ENCODE measurements around the gene STIM2.
A peak's percentile ranks its signal among the peaks of the same experiment; 100 is the strongest.

Gene STIM2

GRCh38 chr4:26858035-26858918 is 2.4 kb upstream of the STIM2 start:
- Histone ChIP-seq H3K27ac (ENCODE audit: insufficient read depth in 1 of 2, low read depth in 1 of 2, low read length in 2 of 2, poor library complexity in 1 of 2, severe bottlenecking in 2 of 2) (peak overlapping the region in 1 of 2 experiments; percentile 60), H3K4me1 (ENCODE audit: control extremely low read depth in 1 of 4, control insufficient read depth in 4 of 4, insufficient read depth in 4 of 4, low read length in 3 of 4) (peaks cover 27 to 46% (median 37%) of the 10 kb centered on the region in 4 experiments), H3K9me3 (ENCODE audit: control extremely low read depth in 1 of 5, control insufficient read depth in 4 of 5, insufficient read depth in 2 of 5, low read depth in 1 of 5, low read length in 4 of 5) (no peaks in the 10 kb centered on the region), H3K27me3 (replicated peaks in 2 of 5; ENCODE audit: control insufficient read depth in 4 of 5, insufficient read depth in 5 of 5, low read length in 4 of 5) (no peaks in the 10 kb centered on the region), H3K36me3 (ENCODE audit: control insufficient read depth in 4 of 4, insufficient read depth in 4 of 4, low read length in 3 of 4) (no peaks in the 10 kb centered on the region), H3K4me3 (ENCODE audit: control insufficient read depth in 1 of 7, extremely low read depth in 1 of 7, insufficient read depth in 4 of 7, low read depth in 2 of 7, low read length in 6 of 7) (peak overlapping the region; percentile 61 to 94 (median 78))
- CTCF ChIA-PET = no interaction called here
- POLR2A ChIA-PET = no interaction called here
- WGBS (ENCODE audit: insufficient coverage) = 24% methylated on average over 9 of the region's 17 CpGs
- DNase-seq = no peak

GRCh38 chr4:26858947-26859401 is 1.7 kb upstream of the STIM2 start:
- H3K36me3 ChIP-seq (ENCODE audit: control insufficient read depth in 4 of 4, insufficient read depth in 4 of 4, low read length in 3 of 4) = no peaks in the 10 kb centered on the region
- DNase-seq = no peak
- POLR2A ChIA-PET = no interaction called here
- H3K27ac ChIP-seq (ENCODE audit: insufficient read depth in 1 of 2, low read depth in 1 of 2, low read length in 2 of 2, poor library complexity in 1 of 2, severe bottlenecking in 2 of 2) = peak overlapping the region in 1 of 2 experiments; percentile 51
- H3K4me1 ChIP-seq (ENCODE audit: control extremely low read depth in 1 of 4, control insufficient read depth in 4 of 4, insufficient read depth in 4 of 4, low read length in 3 of 4) = peaks cover 27 to 53% (median 39%) of the 10 kb centered on the region in 4 experiments
- no peaks in the 10 kb centered on the region for H3K9me3 ChIP-seq (ENCODE audit: control extremely low read depth in 1 of 5, control insufficient read depth in 4 of 5, insufficient read depth in 2 of 5, low read depth in 1 of 5, low read length in 4 of 5)
- CTCF ChIA-PET = interaction anchor here (1.2 kb wide), 1 partner anchor 49 kb away, joined by 4 read pairs; no protein-coding TSS in a partner anchor
- H3K4me3 ChIP-seq (ENCODE audit: control insufficient read depth in 1 of 7, extremely low read depth in 1 of 7, insufficient read depth in 4 of 7, low read depth in 2 of 7, low read length in 6 of 7) = peak overlapping the region in 4 of 7 experiments; percentile 74 to 94 (median 82)
- WGBS (ENCODE audit: insufficient coverage) = 94% methylated on average over 2 of the region's 3 CpGs
- no peaks in the 10 kb centered on the region for H3K27me3 ChIP-seq (replicated peaks in 2 of 5; ENCODE audit: control insufficient read depth in 4 of 5, insufficient read depth in 5 of 5, low read length in 4 of 5)

GRCh38 chr4:26859762-26860156 is 882 bp upstream of the STIM2 start:
- WGBS (ENCODE audit: insufficient coverage) = 72% methylated on average over 4 of the region's 5 CpGs
- H3K4me1 ChIP-seq (ENCODE audit: control extremely low read depth in 1 of 4, control insufficient read depth in 4 of 4, insufficient read depth in 4 of 4, low read length in 3 of 4) = peaks cover 27 to 57% (median 41%) of the 10 kb centered on the region in 4 experiments
- CTCF ChIA-PET = interaction anchor here (0.8 to 1.5 kb wide), 5 partner anchors 22 to 62 kb away, joined by 3 to 5 read pairs (median 4); no protein-coding TSS in a partner anchor
- POLR2A ChIA-PET = no interaction called here
- peak overlapping the region in 6 of 7 experiments; percentile 53 to 98 (median 88) for H3K4me3 ChIP-seq (ENCODE audit: control insufficient read depth in 1 of 7, extremely low read depth in 1 of 7, insufficient read depth in 4 of 7, low read depth in 2 of 7, low read length in 6 of 7)
- no peaks in the 10 kb centered on the region for H3K36me3 ChIP-seq (ENCODE audit: control insufficient read depth in 4 of 4, insufficient read depth in 4 of 4, low read length in 3 of 4)
- H3K27me3 ChIP-seq (replicated peaks in 2 of 5; ENCODE audit: control insufficient read depth in 4 of 5, insufficient read depth in 5 of 5, low read length in 4 of 5) = no peaks in the 10 kb centered on the region
- no peak for DNase-seq
- H3K9me3 ChIP-seq (ENCODE audit: control extremely low read depth in 1 of 5, control insufficient read depth in 4 of 5, insufficient read depth in 2 of 5, low read depth in 1 of 5, low read length in 4 of 5) = no peaks in the 10 kb centered on the region
- H3K27ac ChIP-seq (ENCODE audit: insufficient read depth in 1 of 2, low read depth in 1 of 2, low read length in 2 of 2, poor library complexity in 1 of 2, severe bottlenecking in 2 of 2) = peak overlapping the region; percentile 1 to 79

GRCh38 chr4:26860922-26861433 is 337 bp downstream of the STIM2 start:
- POLR2A ChIA-PET = interaction anchor here (0.7 to 1.9 kb wide), 3 partner anchors 12 to 40 kb away, joined by 3 to 5 read pairs (median 4); no protein-coding TSS in a partner anchor
- peak; percentile 50 to 80 (median 72) for DNase-seq
- WGBS (ENCODE audit: insufficient coverage) = under 1% methylated on average over 62 of the region's 70 CpGs

GRCh38 chr4:26861434-26862186 is 969 bp downstream of the STIM2 start:
- 0% methylated on average over 27 of the region's 36 CpGs for WGBS (ENCODE audit: insufficient coverage)

More at GRCh38 chr4:26860922-26861433, 337 bp downstream of the STIM2 start:
- H3K4me1 ChIP-seq (ENCODE audit: control extremely low read depth in 1 of 4, control insufficient read depth in 4 of 4, insufficient read depth in 4 of 4, low read length in 3 of 4) = peaks cover 27 to 65% (median 47%) of the 10 kb centered on the region in 4 experiments
- no peaks in the 10 kb centered on the region for H3K27me3 ChIP-seq (replicated peaks in 2 of 5; ENCODE audit: control insufficient read depth in 4 of 5, insufficient read depth in 5 of 5, low read length in 4 of 5)
- no peaks in the 10 kb centered on the region for H3K9me3 ChIP-seq (ENCODE audit: control extremely low read depth in 1 of 5, control insufficient read depth in 4 of 5, insufficient read depth in 2 of 5, low read depth in 1 of 5, low read length in 4 of 5)
- CTCF ChIA-PET = interaction anchor here (0.7 to 2.3 kb wide), 8 partner anchors 9 to 126 kb away, joined by 3 to 7 read pairs (median 4); no protein-coding TSS in a partner anchor
- no peaks in the 10 kb centered on the region for H3K36me3 ChIP-seq (ENCODE audit: control insufficient read depth in 4 of 4, insufficient read depth in 4 of 4, low read length in 3 of 4)
- peak overlapping the region; percentile 79 to 98 (median 90) for H3K4me3 ChIP-seq (ENCODE audit: control insufficient read depth in 1 of 7, extremely low read depth in 1 of 7, insufficient read depth in 4 of 7, low read depth in 2 of 7, low read length in 6 of 7)
- peak overlapping the region in 1 of 2 experiments; percentile 71 for H3K27ac ChIP-seq (ENCODE audit: insufficient read depth in 1 of 2, low read depth in 1 of 2, low read length in 2 of 2, poor library complexity in 1 of 2, severe bottlenecking in 2 of 2)

GRCh38 chr4:26862381-26862915 is 1.8 kb downstream of the STIM2 start:
- peaks cover 23 to 60% (median 50%) of the 10 kb centered on the region in 4 experiments for H3K4me1 ChIP-seq (ENCODE audit: control extremely low read depth in 1 of 4, control insufficient read depth in 4 of 4, insufficient read depth in 4 of 4, low read length in 3 of 4)
- 0% methylated on average over 3 of the region's 3 CpGs for WGBS (ENCODE audit: insufficient coverage)
- no peaks in the 10 kb centered on the region for H3K9me3 ChIP-seq (ENCODE audit: control extremely low read depth in 1 of 5, control insufficient read depth in 4 of 5, insufficient read depth in 2 of 5, low read depth in 1 of 5, low read length in 4 of 5)
- CTCF ChIA-PET = interaction anchor here (1.3 to 2.3 kb wide), 3 partner anchors 10 to 25 kb away, joined by 5 to 7 read pairs (median 7); no protein-coding TSS in a partner anchor
- no peaks in the 10 kb centered on the region for H3K36me3 ChIP-seq (ENCODE audit: control insufficient read depth in 4 of 4, insufficient read depth in 4 of 4, low read length in 3 of 4)
- H3K27me3 ChIP-seq (replicated peaks in 2 of 5; ENCODE audit: control insufficient read depth in 4 of 5, insufficient read depth in 5 of 5, low read length in 4 of 5) = no peaks in the 10 kb centered on the region
- H3K27ac ChIP-seq (ENCODE audit: insufficient read depth in 1 of 2, low read depth in 1 of 2, low read length in 2 of 2, poor library complexity in 1 of 2, severe bottlenecking in 2 of 2) = peak overlapping the region in 1 of 2 experiments; percentile 71
- peak overlapping the region in 6 of 7 experiments; percentile 79 to 98 (median 92) for H3K4me3 ChIP-seq (ENCODE audit: control insufficient read depth in 1 of 7, extremely low read depth in 1 of 7, insufficient read depth in 4 of 7, low read depth in 2 of 7, low read length in 6 of 7)
- no peak for DNase-seq
- POLR2A ChIA-PET = interaction anchor here (0.9 to 1.9 kb wide), 3 partner anchors 11 to 23 kb away, joined by 3 to 5 read pairs (median 4); no protein-coding TSS in a partner anchor

More at GRCh38 chr4:26861434-26862186, 969 bp downstream of the STIM2 start:
- Histone ChIP-seq H3K9me3 (ENCODE audit: control extremely low read depth in 1 of 5, control insufficient read depth in 4 of 5, insufficient read depth in 2 of 5, low read depth in 1 of 5, low read length in 4 of 5) (no peaks in the 10 kb centered on the region), H3K27me3 (replicated peaks in 2 of 5; ENCODE audit: control insufficient read depth in 4 of 5, insufficient read depth in 5 of 5, low read length in 4 of 5) (no peaks in the 10 kb centered on the region), H3K4me3 (ENCODE audit: control insufficient read depth in 1 of 7, extremely low read depth in 1 of 7, insufficient read depth in 4 of 7, low read depth in 2 of 7, low read length in 6 of 7) (peak overlapping the region; percentile 79 to 98 (median 90)), H3K36me3 (ENCODE audit: control insufficient read depth in 4 of 4, insufficient read depth in 4 of 4, low read length in 3 of 4) (no peaks in the 10 kb centered on the region), H3K4me1 (ENCODE audit: control extremely low read depth in 1 of 4, control insufficient read depth in 4 of 4, insufficient read depth in 4 of 4, low read length in 3 of 4) (peaks cover 27 to 65% (median 49%) of the 10 kb centered on the region in 4 experiments), H3K27ac (ENCODE audit: insufficient read depth in 1 of 2, low read depth in 1 of 2, low read length in 2 of 2, poor library complexity in 1 of 2, severe bottlenecking in 2 of 2) (peak overlapping the region in 1 of 2 experiments; percentile 71)
- ChIA-PET POLR2A (interaction anchor here (0.7 to 1.9 kb wide), 5 partner anchors 12 to 40 kb away, joined by 3 to 5 read pairs (median 4); no protein-coding TSS in a partner anchor), CTCF (interaction anchor here (0.7 to 2.3 kb wide), 6 partner anchors 8 to 126 kb away, joined by 3 to 7 read pairs (median 5); no protein-coding TSS in a partner anchor)
- peak; percentile 78 to 91 (median 90) for DNase-seq

Measured in common myeloid progenitor, CD34-positive (primary cell).